GM12878 (cell line): Measurements from ENCODE around the gene CHL1.

Experiments used
- CHD1 ChIP-seq: IDR thresholded peaks from 2 replicates; pipeline ENCODE4 v1.6.1; 2012; ENCODE audit warnings: low read depth, low read length, improper control_type of control experiment
- CHD2 ChIP-seq: IDR thresholded peaks from 2 replicates; pipeline ENCODE4 v1.6.1; 2011; ENCODE audit warnings: low read depth, low read length, improper control_type of control experiment, borderline replicate concordance
- EP300 ChIP-seq, 2 experiments: fragments of 150-350 bp in 1 of 2; IDR thresholded peaks; 2 replicates each; pipeline ENCODE4 v1.6.1; 2011 to 2012; ENCODE audit warnings: low read depth in 2 of 2, low read length in 2 of 2, borderline replicate concordance in 1 of 2, improper control_type of control experiment in 1 of 2, inconsistent platforms in 1 of 2; ENCODE audit not compliant: control insufficient read depth in 1 of 2
- EZH2 ChIP-seq: IDR thresholded peaks from 2 replicates; pipeline ENCODE4 v1.6.1; 2012; ENCODE audit warnings: low read depth, mild to moderate bottlenecking, control low read depth, inconsistent platforms, low read length, borderline replicate concordance; ENCODE audit not compliant: control insufficient read depth
- MEF2A ChIP-seq: IDR thresholded peaks from 2 replicates; pipeline ENCODE4 v1.6.1; 2011; ENCODE audit warnings: low read depth, mild to moderate bottlenecking, low read length, moderate library complexity; ENCODE audit not compliant: insufficient read depth
- MXI1 ChIP-seq: fragments of 150-350 bp; IDR thresholded peaks from 2 replicates; pipeline ENCODE4 v1.6.1; 2011; ENCODE audit warnings: low read depth, mild to moderate bottlenecking, inconsistent platforms, low read length, improper control_type of control experiment
- MYC ChIP-seq: IDR thresholded peaks from 2 replicates; pipeline ENCODE4 v1.6.1; 2011; ENCODE audit warnings: mild to moderate bottlenecking, low read length, moderate library complexity, inconsistent platforms; ENCODE audit not compliant: insufficient read depth, insufficient replicate concordance, insufficient read length, severe bottlenecking
- SRF ChIP-seq, 2 experiments: IDR thresholded peaks; 2 replicates each; pipeline ENCODE4 v1.6.1; 2011; ENCODE audit warnings: low read depth in 2 of 2, low read length in 2 of 2, mild to moderate bottlenecking in 1 of 2, moderate library complexity in 1 of 2
- SUZ12 ChIP-seq: fragments of 200-600 bp; sonication (generic); IDR thresholded peaks from one replicate; pipeline ENCODE4 v1.6.1; 2018; ENCODE audit warnings: antibody characterized with exemption, mild to moderate bottlenecking; ENCODE audit not compliant: unreplicated experiment
- TF ChIP-seq, protein P1 (sequence below): fragments of 450-650 bp; IDR thresholded peaks from 2 replicates; pipeline ENCODE4 v1.6.1; 2017; ENCODE audit warnings: antibody characterized with exemption, mild to moderate bottlenecking, moderate library complexity
- TF ChIP-seq, protein P2 (sequence below), 3 experiments: IDR thresholded peaks in 2 of 3; conservative IDR thresholded peaks in 1 of 3; 2 replicates each; pipeline ENCODE4 v1.5.1; 2011; ENCODE audit warnings: low read depth in 3 of 3, low read length in 3 of 3, mild to moderate bottlenecking in 3 of 3, control low read depth in 2 of 3, moderate library complexity in 2 of 3, inconsistent platforms in 1 of 3, mixed read lengths in 1 of 3; ENCODE audit not compliant: control insufficient read depth in 2 of 3, insufficient read depth in 1 of 3; ENCODE audit errors: extremely low read depth in 1 of 3
- TF ChIP-seq, protein P3 (sequence below): IDR thresholded peaks from 2 replicates; pipeline ENCODE4 v1.6.1; 2012; ENCODE audit warnings: low read depth, low read length, improper control_type of control experiment

DNA sequence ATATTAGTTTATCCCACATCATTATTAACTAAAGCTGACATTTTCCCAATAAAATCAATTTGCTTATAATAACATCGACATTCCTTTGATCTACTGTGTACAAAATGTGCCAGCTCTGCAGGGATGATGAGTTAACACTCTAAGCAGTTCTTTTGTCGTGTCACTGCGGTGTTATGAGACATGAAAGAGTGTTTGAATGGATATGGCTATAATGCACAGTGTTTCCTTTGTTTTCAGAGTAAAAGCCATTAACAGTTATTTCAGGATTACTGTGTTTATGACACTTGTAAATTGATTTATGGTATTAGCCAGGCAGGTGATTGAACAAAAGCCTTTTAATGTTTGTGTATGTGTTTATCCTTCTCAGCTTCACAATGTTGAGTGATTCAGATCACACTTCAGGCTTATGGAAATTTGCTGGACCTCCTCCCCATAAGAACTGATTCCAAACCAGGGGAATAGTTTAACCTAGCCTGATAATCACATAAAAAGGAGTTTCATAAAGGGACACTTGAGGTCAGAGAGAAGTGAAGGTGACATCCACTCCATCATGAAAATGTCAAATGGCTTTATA, 115.7 kb downstream of the CHL1 start:
- TF ChIP-seq SUZ12 (no peak), CHD1 (no peak), EP300 (IDR thresholded peaks at IDR 0.05; ENCODE audit: borderline replicate concordance in 1 of 2, control insufficient read depth in 1 of 2, low read depth in 2 of 2, low read length in 2 of 2) (no peak), MXI1 (no peak), SRF (IDR thresholded peaks at IDR 0.05; ENCODE audit: low read depth in 2 of 2, low read length in 2 of 2) (no peak), MEF2A (no peak), CHD2 (no peak), EZH2 (no peak), MYC (no peak)
- TF ChIP-seq, protein P1, sequence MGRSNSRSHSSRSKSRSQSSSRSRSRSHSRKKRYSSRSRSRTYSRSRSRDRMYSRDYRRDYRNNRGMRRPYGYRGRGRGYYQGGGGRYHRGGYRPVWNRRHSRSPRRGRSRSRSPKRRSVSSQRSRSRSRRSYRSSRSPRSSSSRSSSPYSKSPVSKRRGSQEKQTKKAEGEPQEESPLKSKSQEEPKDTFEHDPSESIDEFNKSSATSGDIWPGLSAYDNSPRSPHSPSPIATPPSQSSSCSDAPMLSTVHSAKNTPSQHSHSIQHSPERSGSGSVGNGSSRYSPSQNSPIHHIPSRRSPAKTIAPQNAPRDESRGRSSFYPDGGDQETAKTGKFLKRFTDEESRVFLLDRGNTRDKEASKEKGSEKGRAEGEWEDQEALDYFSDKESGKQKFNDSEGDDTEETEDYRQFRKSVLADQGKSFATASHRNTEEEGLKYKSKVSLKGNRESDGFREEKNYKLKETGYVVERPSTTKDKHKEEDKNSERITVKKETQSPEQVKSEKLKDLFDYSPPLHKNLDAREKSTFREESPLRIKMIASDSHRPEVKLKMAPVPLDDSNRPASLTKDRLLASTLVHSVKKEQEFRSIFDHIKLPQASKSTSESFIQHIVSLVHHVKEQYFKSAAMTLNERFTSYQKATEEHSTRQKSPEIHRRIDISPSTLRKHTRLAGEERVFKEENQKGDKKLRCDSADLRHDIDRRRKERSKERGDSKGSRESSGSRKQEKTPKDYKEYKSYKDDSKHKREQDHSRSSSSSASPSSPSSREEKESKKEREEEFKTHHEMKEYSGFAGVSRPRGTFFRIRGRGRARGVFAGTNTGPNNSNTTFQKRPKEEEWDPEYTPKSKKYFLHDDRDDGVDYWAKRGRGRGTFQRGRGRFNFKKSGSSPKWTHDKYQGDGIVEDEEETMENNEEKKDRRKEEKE, result no peak
- TF ChIP-seq, protein P2, sequence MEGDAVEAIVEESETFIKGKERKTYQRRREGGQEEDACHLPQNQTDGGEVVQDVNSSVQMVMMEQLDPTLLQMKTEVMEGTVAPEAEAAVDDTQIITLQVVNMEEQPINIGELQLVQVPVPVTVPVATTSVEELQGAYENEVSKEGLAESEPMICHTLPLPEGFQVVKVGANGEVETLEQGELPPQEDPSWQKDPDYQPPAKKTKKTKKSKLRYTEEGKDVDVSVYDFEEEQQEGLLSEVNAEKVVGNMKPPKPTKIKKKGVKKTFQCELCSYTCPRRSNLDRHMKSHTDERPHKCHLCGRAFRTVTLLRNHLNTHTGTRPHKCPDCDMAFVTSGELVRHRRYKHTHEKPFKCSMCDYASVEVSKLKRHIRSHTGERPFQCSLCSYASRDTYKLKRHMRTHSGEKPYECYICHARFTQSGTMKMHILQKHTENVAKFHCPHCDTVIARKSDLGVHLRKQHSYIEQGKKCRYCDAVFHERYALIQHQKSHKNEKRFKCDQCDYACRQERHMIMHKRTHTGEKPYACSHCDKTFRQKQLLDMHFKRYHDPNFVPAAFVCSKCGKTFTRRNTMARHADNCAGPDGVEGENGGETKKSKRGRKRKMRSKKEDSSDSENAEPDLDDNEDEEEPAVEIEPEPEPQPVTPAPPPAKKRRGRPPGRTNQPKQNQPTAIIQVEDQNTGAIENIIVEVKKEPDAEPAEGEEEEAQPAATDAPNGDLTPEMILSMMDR (IDR thresholded peaks at IDR 0.05 in 2 of 3, conservative IDR thresholded peaks at IDR 0.05 in 1 of 3; ENCODE audit: control insufficient read depth in 2 of 3, extremely low read depth in 1 of 3, insufficient read depth in 1 of 3, low read depth in 3 of 3, low read length in 3 of 3), result no peak
- TF ChIP-seq, protein P3, sequence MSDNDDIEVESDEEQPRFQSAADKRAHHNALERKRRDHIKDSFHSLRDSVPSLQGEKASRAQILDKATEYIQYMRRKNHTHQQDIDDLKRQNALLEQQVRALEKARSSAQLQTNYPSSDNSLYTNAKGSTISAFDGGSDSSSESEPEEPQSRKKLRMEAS, result no peak
